ENCODE measurements around the gene SUB1.

DNA sequence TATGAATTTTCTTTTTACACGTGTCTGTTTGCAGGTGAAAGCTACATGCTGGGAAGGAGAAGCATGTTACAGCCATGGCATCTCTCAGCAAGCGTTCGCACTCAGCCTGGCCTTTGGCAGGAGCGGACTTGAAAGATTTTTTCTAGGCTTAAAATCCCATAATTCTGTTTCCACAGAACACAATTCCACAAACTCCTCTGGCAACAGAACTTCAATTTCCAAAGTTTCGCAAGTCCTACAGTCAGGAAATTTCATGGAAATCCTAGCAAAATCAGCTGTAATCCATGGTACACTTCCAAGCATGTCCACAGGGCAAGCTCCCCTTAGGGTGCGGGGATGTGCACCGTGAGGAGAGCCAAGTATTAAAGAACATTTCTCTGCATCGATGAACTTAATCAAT lies 35.9 kb downstream of the SUB1 start:
- TF ChIP-seq, protein P1, sequence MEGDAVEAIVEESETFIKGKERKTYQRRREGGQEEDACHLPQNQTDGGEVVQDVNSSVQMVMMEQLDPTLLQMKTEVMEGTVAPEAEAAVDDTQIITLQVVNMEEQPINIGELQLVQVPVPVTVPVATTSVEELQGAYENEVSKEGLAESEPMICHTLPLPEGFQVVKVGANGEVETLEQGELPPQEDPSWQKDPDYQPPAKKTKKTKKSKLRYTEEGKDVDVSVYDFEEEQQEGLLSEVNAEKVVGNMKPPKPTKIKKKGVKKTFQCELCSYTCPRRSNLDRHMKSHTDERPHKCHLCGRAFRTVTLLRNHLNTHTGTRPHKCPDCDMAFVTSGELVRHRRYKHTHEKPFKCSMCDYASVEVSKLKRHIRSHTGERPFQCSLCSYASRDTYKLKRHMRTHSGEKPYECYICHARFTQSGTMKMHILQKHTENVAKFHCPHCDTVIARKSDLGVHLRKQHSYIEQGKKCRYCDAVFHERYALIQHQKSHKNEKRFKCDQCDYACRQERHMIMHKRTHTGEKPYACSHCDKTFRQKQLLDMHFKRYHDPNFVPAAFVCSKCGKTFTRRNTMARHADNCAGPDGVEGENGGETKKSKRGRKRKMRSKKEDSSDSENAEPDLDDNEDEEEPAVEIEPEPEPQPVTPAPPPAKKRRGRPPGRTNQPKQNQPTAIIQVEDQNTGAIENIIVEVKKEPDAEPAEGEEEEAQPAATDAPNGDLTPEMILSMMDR (IDR thresholded peaks at IDR 0.05; ENCODE audit: insufficient read depth, low read length): no peak
- no peak for TF ChIP-seq POLR2AphosphoS5 (IDR thresholded peaks at IDR 0.05; ENCODE audit: low read depth)
- TF ChIP-seq, protein P2, sequence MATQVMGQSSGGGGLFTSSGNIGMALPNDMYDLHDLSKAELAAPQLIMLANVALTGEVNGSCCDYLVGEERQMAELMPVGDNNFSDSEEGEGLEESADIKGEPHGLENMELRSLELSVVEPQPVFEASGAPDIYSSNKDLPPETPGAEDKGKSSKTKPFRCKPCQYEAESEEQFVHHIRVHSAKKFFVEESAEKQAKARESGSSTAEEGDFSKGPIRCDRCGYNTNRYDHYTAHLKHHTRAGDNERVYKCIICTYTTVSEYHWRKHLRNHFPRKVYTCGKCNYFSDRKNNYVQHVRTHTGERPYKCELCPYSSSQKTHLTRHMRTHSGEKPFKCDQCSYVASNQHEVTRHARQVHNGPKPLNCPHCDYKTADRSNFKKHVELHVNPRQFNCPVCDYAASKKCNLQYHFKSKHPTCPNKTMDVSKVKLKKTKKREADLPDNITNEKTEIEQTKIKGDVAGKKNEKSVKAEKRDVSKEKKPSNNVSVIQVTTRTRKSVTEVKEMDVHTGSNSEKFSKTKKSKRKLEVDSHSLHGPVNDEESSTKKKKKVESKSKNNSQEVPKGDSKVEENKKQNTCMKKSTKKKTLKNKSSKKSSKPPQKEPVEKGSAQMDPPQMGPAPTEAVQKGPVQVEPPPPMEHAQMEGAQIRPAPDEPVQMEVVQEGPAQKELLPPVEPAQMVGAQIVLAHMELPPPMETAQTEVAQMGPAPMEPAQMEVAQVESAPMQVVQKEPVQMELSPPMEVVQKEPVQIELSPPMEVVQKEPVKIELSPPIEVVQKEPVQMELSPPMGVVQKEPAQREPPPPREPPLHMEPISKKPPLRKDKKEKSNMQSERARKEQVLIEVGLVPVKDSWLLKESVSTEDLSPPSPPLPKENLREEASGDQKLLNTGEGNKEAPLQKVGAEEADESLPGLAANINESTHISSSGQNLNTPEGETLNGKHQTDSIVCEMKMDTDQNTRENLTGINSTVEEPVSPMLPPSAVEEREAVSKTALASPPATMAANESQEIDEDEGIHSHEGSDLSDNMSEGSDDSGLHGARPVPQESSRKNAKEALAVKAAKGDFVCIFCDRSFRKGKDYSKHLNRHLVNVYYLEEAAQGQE (IDR thresholded peaks at IDR 0.05; ENCODE audit: insufficient replicate concordance, low read depth): no peak
- no peak for TF ChIP-seq SPI1 (IDR thresholded peaks at IDR 0.05; ENCODE audit: borderline replicate concordance, low read depth)
- no peak for TF ChIP-seq GABPA (IDR thresholded peaks at IDR 0.05; ENCODE audit: low read depth)
